ENCODE measurements around the gene POR. TPM values are rescaled to one million over a fixed set of nuclear protein-coding genes. Genes with fewer than 3 reads are reported as not detected.

POR gene
- total RNA-seq, 2 experiments from 2014 or later: 22.8 to 25.2 TPM

- Mint-ChIP-seq H3K36me3 (ENCODE audit: low read depth) (no peaks in the 10 kb centered on the region), H3K9me3 (no peaks in the 10 kb centered on the region), H3K27ac (no peak overlapping the region), H3K27me3 (no peaks in the 10 kb centered on the region), H3K4me1 (ENCODE audit: low read depth) (no peaks in the 10 kb centered on the region), H3K4me3 (no peak overlapping the region)
- DNase-seq: no peak
- no peak for ATAC-seq
- ChIA-PET POLR2A (no interaction called here), CTCF (no interaction called here)
- no peak for TF ChIP-seq CTCF (IDR thresholded peaks at IDR 0.05)
- intact Hi-C loops (cut with micrococcal nuclease): no loop called here
These were observed 50.7 kb downstream of the POR start for GRCh38 chr7:75965617-75966016.

GRCh38 chr7:75966190-75966961 lies 51.4 kb downstream of the POR start:
- Mint-ChIP-seq H3K27ac (no peak overlapping the region), H3K27me3 (no peaks in the 10 kb centered on the region), H3K4me1 (ENCODE audit: low read depth) (no peaks in the 10 kb centered on the region), H3K36me3 (ENCODE audit: low read depth) (no peaks in the 10 kb centered on the region), H3K9me3 (no peaks in the 10 kb centered on the region), H3K4me3 (no peak overlapping the region)
- DNase-seq (no peak), ATAC-seq (no peak)
- POLR2A ChIA-PET: no interaction called here
- intact Hi-C loops (cut with micrococcal nuclease): no loop called here
- no peak for TF ChIP-seq CTCF (IDR thresholded peaks at IDR 0.05)
- CTCF ChIA-PET: no interaction called here

- Mint-ChIP-seq H3K27me3 (no peaks in the 10 kb centered on the region), H3K4me3 (no peak overlapping the region), H3K4me1 (ENCODE audit: low read depth) (no peaks in the 10 kb centered on the region), H3K36me3 (ENCODE audit: low read depth) (peaks cover 2% of the 10 kb centered on the region), H3K27ac (no peak overlapping the region), H3K9me3 (no peaks in the 10 kb centered on the region)
- POLR2A ChIA-PET: no interaction called here
- DNase-seq (no peak), ATAC-seq (no peak)
- intact Hi-C loops (cut with micrococcal nuclease): no loop called here
- no peak for TF ChIP-seq CTCF (IDR thresholded peaks at IDR 0.05)
- CTCF ChIA-PET: interaction anchor here (0.6 kb wide), 1 partner anchor 25 kb away, joined by 4 read pairs; no protein-coding TSS in a partner anchor
These were observed 52.1 kb downstream of the POR start for GRCh38 chr7:75967055-75967454.

GRCh38 chr7:75967487-75967997 lies 52.6 kb downstream of the POR start:
- Mint-ChIP-seq H3K4me1 (ENCODE audit: low read depth) (no peaks in the 10 kb centered on the region), H3K4me3 (no peak overlapping the region), H3K27ac (no peak overlapping the region), H3K9me3 (no peaks in the 10 kb centered on the region), H3K27me3 (no peaks in the 10 kb centered on the region), H3K36me3 (ENCODE audit: low read depth) (peaks cover 7% of the 10 kb centered on the region)
- intact Hi-C loops (cut with micrococcal nuclease): no loop called here
- ChIA-PET POLR2A (no interaction called here), CTCF (interaction anchor here (0.6 kb wide), 1 partner anchor 25 kb away, joined by 4 read pairs; no protein-coding TSS in a partner anchor)
- DNase-seq (no peak), ATAC-seq (no peak)
- TF ChIP-seq CTCF (IDR thresholded peaks at IDR 0.05): no peak

GRCh38 chr7:75968012-75968411 lies 53.1 kb downstream of the POR start:
- ChIA-PET POLR2A (no interaction called here), CTCF (no interaction called here)
- no peak for TF ChIP-seq CTCF (IDR thresholded peaks at IDR 0.05)
- H3K9me3 Mint-ChIP-seq: no peaks in the 10 kb centered on the region
- ATAC-seq (no peak), DNase-seq (no peak)
- intact Hi-C loops (cut with micrococcal nuclease): no loop called here
- H3K27ac Mint-ChIP-seq: no peak overlapping the region
- no peak overlapping the region for H3K4me3 Mint-ChIP-seq
- peaks cover 7% of the 10 kb centered on the region for H3K36me3 Mint-ChIP-seq (ENCODE audit: low read depth)
- H3K27me3 Mint-ChIP-seq: no peaks in the 10 kb centered on the region
- H3K4me1 Mint-ChIP-seq (ENCODE audit: low read depth): no peaks in the 10 kb centered on the region

Data from activated CD8-positive, alpha-beta T cell treated with anti-CD3 and anti-CD28 coated beads for 36 hours (primary cell).